ENCODE results near the gene HERC6. TPM values are rescaled to one million over a fixed set of nuclear protein-coding genes. Genes with fewer than 3 reads are reported as not detected.
A peak's percentile ranks its signal among the peaks of the same experiment; 100 is the strongest.

HERC6 gene
- total and polyA plus RNA-seq, 9 of the 15 experiments (the other 6 are each of a cell fraction or from before 2014, with no cell fraction given): 0.01 to 0.68 (median 0.15) TPM

- no peak for TF ChIP-seq ELK3 (CRISPR knock-in tag; IDR thresholded peaks at IDR 0.05)
- TF ChIP-seq DIDO1 (tag; IDR thresholded peaks at IDR 0.05; ENCODE audit: low read depth): no peak
- peak; percentile 36; the same call in 1 of the 2 replicates for TF ChIP-seq GABPA (tag; conservative IDR thresholded peaks at IDR 0.05; ENCODE audit: low read depth)
- TF ChIP-seq FOSL1 (tag; conservative IDR thresholded peaks at IDR 0.05): no peak
- TF ChIP-seq C11orf30 (IDR thresholded peaks at IDR 0.05; ENCODE audit: low read depth): no peak
- TF ChIP-seq ZBTB11 (CRISPR knock-in tag; IDR thresholded peaks at IDR 0.05): 0 out of 6 replicates have a peak, but pooled peaks of 1 of the 3 experiments have one; percentile 28
- no peak for TF ChIP-seq MEF2A (IDR thresholded peaks at IDR 0.05; ENCODE audit: control insufficient read depth, low read depth, low read length)
- no peak for TF ChIP-seq CREB5 (CRISPR knock-in tag; IDR thresholded peaks at IDR 0.05)
- peak; percentile 7 to 42; a peak in 2 of 4 replicates for TF ChIP-seq RAD21 (CRISPR knock-in tag; conservative IDR thresholded peaks at IDR 0.05 in 1 of 2, IDR thresholded peaks at IDR 0.05 in 1 of 2)
- TF ChIP-seq HOXB6 (CRISPR knock-in tag; IDR thresholded peaks at IDR 0.05; ENCODE audit: borderline replicate concordance): no peak
- TF ChIP-seq NCOA1 (IDR thresholded peaks at IDR 0.05; ENCODE audit: low read depth): 0 out of 2 replicates have a peak, but pooled peaks have one; percentile 13
- TF ChIP-seq GABPB2 (CRISPR knock-in tag; conservative IDR thresholded peaks at IDR 0.05): no peak
- TF ChIP-seq TFAP4 (CRISPR knock-in tag; IDR thresholded peaks at IDR 0.05; ENCODE audit: borderline replicate concordance): peak; percentile 42; the same call in 1 of the 2 replicates
- no peak for TF ChIP-seq MIER1 (IDR thresholded peaks at IDR 0.05; ENCODE audit: low read depth)
- no peak for TF ChIP-seq PURB (CRISPR knock-in tag; IDR thresholded peaks at IDR 0.05; ENCODE audit: low read depth)
- no peak for TF ChIP-seq GTF2F1 (IDR thresholded peaks at IDR 0.05; ENCODE audit: low read depth, low read length)
- TF ChIP-seq MEF2D (tag; conservative IDR thresholded peaks at IDR 0.05; ENCODE audit: low read depth): no peak
Measured at GRCh38 chr4:88378691-88379559, at the start of gene HERC6 (continued).
